Measurements from ENCODE around the gene SLC1A2. TPM values are rescaled to one million over a fixed set of nuclear protein-coding genes. Genes with fewer than 3 reads are reported as not detected.

The SLC1A2 gene
- total and polyA plus RNA-seq, 2 experiments from 2014 or later = 0.70 to 2.8 TPM

DNA sequence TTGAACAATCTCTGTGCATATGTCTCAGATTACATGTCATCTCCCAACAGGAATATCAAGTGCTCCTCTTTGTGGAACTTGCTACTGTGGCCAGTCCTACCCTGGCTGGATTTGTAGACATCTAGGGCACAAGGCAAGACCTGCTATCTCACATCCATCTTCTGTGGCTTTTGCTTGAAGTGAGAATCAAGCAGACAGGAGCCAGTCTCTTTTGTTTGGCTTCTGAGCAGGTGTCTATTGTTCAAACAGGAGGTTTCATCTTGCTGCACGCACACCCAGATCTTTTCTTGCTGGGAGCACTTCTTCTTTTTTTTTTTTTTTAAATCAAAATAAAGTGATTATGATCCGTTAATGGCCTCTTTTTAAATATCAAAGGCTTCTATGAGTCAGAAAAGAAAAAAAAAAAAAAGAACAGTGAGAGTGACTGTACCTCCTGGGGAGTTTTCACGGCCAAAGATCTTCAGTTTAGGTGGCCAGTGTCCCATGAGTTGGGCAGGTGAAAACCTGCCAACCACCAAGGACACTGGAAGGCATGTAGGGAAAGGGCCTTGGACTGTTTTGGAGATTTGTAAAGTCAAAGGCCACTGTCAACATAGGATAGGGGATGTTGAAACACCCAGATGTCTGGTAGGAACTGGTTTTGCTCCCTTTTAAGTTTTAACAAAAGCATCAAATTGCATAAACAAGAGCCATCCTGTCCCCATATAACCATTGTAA is 202.2 kb downstream of the SLC1A2 start (continued):
- no peak for TF ChIP-seq POLR2AphosphoS5 (IDR thresholded peaks at IDR 0.05; ENCODE audit: low read depth)
- TF ChIP-seq, protein P1, sequence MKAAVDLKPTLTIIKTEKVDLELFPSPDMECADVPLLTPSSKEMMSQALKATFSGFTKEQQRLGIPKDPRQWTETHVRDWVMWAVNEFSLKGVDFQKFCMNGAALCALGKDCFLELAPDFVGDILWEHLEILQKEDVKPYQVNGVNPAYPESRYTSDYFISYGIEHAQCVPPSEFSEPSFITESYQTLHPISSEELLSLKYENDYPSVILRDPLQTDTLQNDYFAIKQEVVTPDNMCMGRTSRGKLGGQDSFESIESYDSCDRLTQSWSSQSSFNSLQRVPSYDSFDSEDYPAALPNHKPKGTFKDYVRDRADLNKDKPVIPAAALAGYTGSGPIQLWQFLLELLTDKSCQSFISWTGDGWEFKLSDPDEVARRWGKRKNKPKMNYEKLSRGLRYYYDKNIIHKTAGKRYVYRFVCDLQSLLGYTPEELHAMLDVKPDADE (IDR thresholded peaks at IDR 0.05) = no peak
- TF ChIP-seq, protein P2, sequence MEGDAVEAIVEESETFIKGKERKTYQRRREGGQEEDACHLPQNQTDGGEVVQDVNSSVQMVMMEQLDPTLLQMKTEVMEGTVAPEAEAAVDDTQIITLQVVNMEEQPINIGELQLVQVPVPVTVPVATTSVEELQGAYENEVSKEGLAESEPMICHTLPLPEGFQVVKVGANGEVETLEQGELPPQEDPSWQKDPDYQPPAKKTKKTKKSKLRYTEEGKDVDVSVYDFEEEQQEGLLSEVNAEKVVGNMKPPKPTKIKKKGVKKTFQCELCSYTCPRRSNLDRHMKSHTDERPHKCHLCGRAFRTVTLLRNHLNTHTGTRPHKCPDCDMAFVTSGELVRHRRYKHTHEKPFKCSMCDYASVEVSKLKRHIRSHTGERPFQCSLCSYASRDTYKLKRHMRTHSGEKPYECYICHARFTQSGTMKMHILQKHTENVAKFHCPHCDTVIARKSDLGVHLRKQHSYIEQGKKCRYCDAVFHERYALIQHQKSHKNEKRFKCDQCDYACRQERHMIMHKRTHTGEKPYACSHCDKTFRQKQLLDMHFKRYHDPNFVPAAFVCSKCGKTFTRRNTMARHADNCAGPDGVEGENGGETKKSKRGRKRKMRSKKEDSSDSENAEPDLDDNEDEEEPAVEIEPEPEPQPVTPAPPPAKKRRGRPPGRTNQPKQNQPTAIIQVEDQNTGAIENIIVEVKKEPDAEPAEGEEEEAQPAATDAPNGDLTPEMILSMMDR (conservative IDR thresholded peaks at IDR 0.05; ENCODE audit: low read depth in 2 of 2) = no peak
- TF ChIP-seq, protein P3, sequence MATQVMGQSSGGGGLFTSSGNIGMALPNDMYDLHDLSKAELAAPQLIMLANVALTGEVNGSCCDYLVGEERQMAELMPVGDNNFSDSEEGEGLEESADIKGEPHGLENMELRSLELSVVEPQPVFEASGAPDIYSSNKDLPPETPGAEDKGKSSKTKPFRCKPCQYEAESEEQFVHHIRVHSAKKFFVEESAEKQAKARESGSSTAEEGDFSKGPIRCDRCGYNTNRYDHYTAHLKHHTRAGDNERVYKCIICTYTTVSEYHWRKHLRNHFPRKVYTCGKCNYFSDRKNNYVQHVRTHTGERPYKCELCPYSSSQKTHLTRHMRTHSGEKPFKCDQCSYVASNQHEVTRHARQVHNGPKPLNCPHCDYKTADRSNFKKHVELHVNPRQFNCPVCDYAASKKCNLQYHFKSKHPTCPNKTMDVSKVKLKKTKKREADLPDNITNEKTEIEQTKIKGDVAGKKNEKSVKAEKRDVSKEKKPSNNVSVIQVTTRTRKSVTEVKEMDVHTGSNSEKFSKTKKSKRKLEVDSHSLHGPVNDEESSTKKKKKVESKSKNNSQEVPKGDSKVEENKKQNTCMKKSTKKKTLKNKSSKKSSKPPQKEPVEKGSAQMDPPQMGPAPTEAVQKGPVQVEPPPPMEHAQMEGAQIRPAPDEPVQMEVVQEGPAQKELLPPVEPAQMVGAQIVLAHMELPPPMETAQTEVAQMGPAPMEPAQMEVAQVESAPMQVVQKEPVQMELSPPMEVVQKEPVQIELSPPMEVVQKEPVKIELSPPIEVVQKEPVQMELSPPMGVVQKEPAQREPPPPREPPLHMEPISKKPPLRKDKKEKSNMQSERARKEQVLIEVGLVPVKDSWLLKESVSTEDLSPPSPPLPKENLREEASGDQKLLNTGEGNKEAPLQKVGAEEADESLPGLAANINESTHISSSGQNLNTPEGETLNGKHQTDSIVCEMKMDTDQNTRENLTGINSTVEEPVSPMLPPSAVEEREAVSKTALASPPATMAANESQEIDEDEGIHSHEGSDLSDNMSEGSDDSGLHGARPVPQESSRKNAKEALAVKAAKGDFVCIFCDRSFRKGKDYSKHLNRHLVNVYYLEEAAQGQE (IDR thresholded peaks at IDR 0.05; ENCODE audit: unreplicated experiment) = no peak

DNA sequence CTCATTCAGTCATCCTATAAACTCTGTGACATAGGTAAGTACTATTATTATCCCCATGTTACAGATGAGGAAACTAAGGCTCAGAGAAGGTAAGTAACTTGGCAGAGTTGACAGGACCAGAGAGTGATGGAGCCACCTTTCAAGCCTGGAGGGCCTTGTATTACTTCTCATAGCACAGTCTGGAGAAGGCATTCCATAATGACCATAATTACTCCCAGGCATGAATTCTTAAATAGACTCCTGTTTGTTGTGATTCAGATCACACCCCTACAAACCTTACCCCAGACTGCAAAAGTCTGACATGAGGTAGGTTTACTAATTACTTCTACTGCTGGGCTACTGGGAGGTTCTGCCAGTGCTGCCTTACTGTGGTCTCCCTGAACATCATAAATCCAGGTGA is 203.4 kb downstream of the SLC1A2 start:
- no peak for ATAC-seq
- H3K4me1 ChIP-seq (ENCODE audit: insufficient read depth) = peaks cover 20% of the 10 kb centered on the region
- no peaks in the 10 kb centered on the region for H3K36me3 Mint-ChIP-seq (ENCODE audit: low read depth)
- no peaks in the 10 kb centered on the region for H3K36me3 ChIP-seq (ENCODE audit: insufficient read depth)
- peaks cover 2% of the 10 kb centered on the region for H3K27me3 Mint-ChIP-seq (ENCODE audit: insufficient read depth, low read depth, poor library complexity)
- no peak overlapping the region for H3K4me3 ChIP-seq
- no peak overlapping the region for H3K4me2 ChIP-seq
- H3K27me3 ChIP-seq (ENCODE audit: insufficient read depth) = no peaks in the 10 kb centered on the region
- H3K27ac Mint-ChIP-seq = no peak overlapping the region
- H3K9me2 ChIP-seq (ENCODE audit: insufficient read depth) = peaks cover 12% of the 10 kb centered on the region; the same call in 1 of the 2 replicates
- no peaks in the 10 kb centered on the region for H4K20me1 ChIP-seq (replicated peaks; ENCODE audit: insufficient read depth)
- no peaks in the 10 kb centered on the region for H3K79me2 ChIP-seq (replicated peaks; ENCODE audit: insufficient read depth)
- DNase-seq (ENCODE audit: low spot score) = no peak
- no peaks in the 10 kb centered on the region for H3F3A ChIP-seq (replicated peaks; ENCODE audit: low read depth)
- peaks cover 29% of the 10 kb centered on the region for H3K4me1 Mint-ChIP-seq
- H3K27ac ChIP-seq (ENCODE audit: low read depth) = no peak overlapping the region
- H2AFZ ChIP-seq = no peak overlapping the region
- H3K4me3 Mint-ChIP-seq = no peak overlapping the region
- no peaks in the 10 kb centered on the region; the same call in 2 of the 3 replicates for H3K9me3 Mint-ChIP-seq
- no peak for TF ChIP-seq NANOG (IDR thresholded peaks at IDR 0.05; ENCODE audit: borderline replicate concordance)
- TF ChIP-seq CREB1 (CRISPR knock-in tag; IDR thresholded peaks at IDR 0.05; ENCODE audit: low read depth) = no peak
- TF ChIP-seq EZH2phosphoT487 (IDR thresholded peaks at IDR 0.05; ENCODE audit: unreplicated experiment) = no peak
- no peak for TF ChIP-seq JUNB (IDR thresholded peaks at IDR 0.05; ENCODE audit: unreplicated experiment)
- TF ChIP-seq STAT1 (IDR thresholded peaks at IDR 0.05; ENCODE audit: unreplicated experiment) = no peak
- TF ChIP-seq, protein P1 (IDR thresholded peaks at IDR 0.05) = no peak
- TF ChIP-seq POLR2AphosphoS5 (IDR thresholded peaks at IDR 0.05; ENCODE audit: low read depth) = no peak
- TF ChIP-seq, protein P2 (conservative IDR thresholded peaks at IDR 0.05; ENCODE audit: low read depth in 2 of 2) = no peak
- no peak for TF ChIP-seq ZNF331 (CRISPR knock-in tag; IDR thresholded peaks at IDR 0.05; ENCODE audit: low read depth)
- TF ChIP-seq, protein P3 (IDR thresholded peaks at IDR 0.05; ENCODE audit: unreplicated experiment) = no peak

All from GM23338 (cell line).